GM21526 (cell line): ENCODE measurements around the gene AS3MT.
"Not testable (repeated sequence)": the region's sequence is repeated elsewhere in the genome, so short reads cannot be mapped to it uniquely, and the experiment has no call there.

Experiments
- ATAC-seq: cut with Tn5 transposase; IDR thresholded peaks from one replicate; pipeline ENCODE4 v1.9.1; 2021; ENCODE audit warnings: moderate library complexity; ENCODE audit not compliant: unreplicated experiment, low FRiP score

Gene AS3MT

GRCh38 chr10:102869258-102870198 is at the start of gene AS3MT:
Gene AS3MT (plus strand): TSS chr10:102869470. CDS start chr10:102869593, 123 bp downstream.
- ATAC-seq: no peak

- not testable (repeated sequence) for ATAC-seq
Observed at GRCh38 chr10:102820008-102820407, 49.3 kb upstream of the AS3MT start.

GRCh38 chr10:102822222-102822621 is 47.0 kb upstream of the AS3MT start:
- no peak for ATAC-seq

- no peak for ATAC-seq
Observed at GRCh38 chr10:102824664-102825063, 44.6 kb upstream of the AS3MT start.

GRCh38 chr10:102826148-102826796 is 43.0 kb upstream of the AS3MT start:
- no peak for ATAC-seq

GRCh38 chr10:102827597-102827975 is 41.7 kb upstream of the AS3MT start:
- no peak for ATAC-seq

GRCh38 chr10:102831322-102832071 is 37.8 kb upstream of the AS3MT start:
- ATAC-seq: no peak

GRCh38 chr10:102832248-102832647 is 37.0 kb upstream of the AS3MT start:
- ATAC-seq: no peak

GRCh38 chr10:102832987-102833386 is 36.3 kb upstream of the AS3MT start:
- ATAC-seq: no peak

- no peak for ATAC-seq
Observed at GRCh38 chr10:102834143-102834542, 35.1 kb upstream of the AS3MT start.

- no peak for ATAC-seq
Observed at GRCh38 chr10:102835007-102835482, 34.2 kb upstream of the AS3MT start.

- no peak for ATAC-seq
Observed at GRCh38 chr10:102837230-102837721, 32.0 kb upstream of the AS3MT start, which contains the start of gene CYP17A1. Gene CYP17A1 (minus strand): TSS chr10:102837413. CDS start chr10:102837361, 52 bp downstream.

GRCh38 chr10:102838276-102838927 is 30.9 kb upstream of the AS3MT start:
- not testable (repeated sequence) for ATAC-seq

GRCh38 chr10:102841827-102842345 is 27.4 kb upstream of the AS3MT start:
- ATAC-seq: no peak

- ATAC-seq: not testable (repeated sequence)
Observed at GRCh38 chr10:102843139-102843538, 26.1 kb upstream of the AS3MT start.

- not testable (repeated sequence) for ATAC-seq
Observed at GRCh38 chr10:102844190-102844776, 25.0 kb upstream of the AS3MT start.

GRCh38 chr10:102845352-102845902 is 23.8 kb upstream of the AS3MT start:
- no peak for ATAC-seq

GRCh38 chr10:102850025-102850518 is 19.2 kb upstream of the AS3MT start:
- ATAC-seq: no peak

GRCh38 chr10:102853237-102853636 is 16.0 kb upstream of the AS3MT start:
- ATAC-seq: not testable (repeated sequence)
